Measurements from ENCODE around the gene ZNF579. TPM values are rescaled to one million over a fixed set of nuclear protein-coding genes. Genes with fewer than 3 reads are reported as not detected.

Gene ZNF579
- total RNA-seq, 1 experiment from 2014 or later, result 19.9 TPM

DNA sequence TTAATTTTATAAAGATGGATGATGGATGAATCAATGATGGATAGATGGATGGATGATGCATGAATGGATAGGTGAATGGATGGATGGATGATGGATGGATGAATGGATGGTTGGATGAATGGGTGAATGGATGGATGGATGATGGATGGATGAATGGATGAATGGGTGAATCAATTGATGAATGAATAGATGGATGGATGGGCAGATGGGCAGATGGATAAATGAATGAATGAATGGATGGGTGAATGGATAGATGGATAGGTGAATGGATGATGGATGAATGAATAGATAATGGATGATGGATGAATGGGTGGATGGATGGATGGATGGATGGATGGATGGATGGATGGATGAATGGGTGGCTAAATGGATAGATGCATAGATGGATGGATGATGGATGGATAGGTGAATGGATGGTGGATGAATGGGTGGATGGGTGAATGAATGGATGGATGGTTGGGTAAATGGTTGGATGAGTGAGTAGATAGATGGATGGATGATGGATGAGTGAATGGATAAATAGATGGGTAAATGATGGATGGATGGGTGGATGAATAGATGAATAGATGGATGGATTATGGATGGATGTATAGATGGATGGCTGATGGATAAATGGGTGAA lies 12.8 kb downstream of the ZNF579 start:
- Histone ChIP-seq H3K27me3 (ENCODE audit: insufficient read depth, low read length) (no peaks in the 10 kb centered on the region; the same call in 1 of the 2 replicates), H4K5ac (ENCODE audit: insufficient read length, low read depth, low read length) (no peak overlapping the region), H3T11ph (ENCODE audit: low read length) (no peak overlapping the region), H2AK5ac (ENCODE audit: insufficient read length, low read length) (no peak overlapping the region), H3K4me1 (ENCODE audit: insufficient read depth, low read length) (no peaks in the 10 kb centered on the region), H2BK20ac (ENCODE audit: low read depth, low read length, poor library complexity, severe bottlenecking) (no peak overlapping the region), H3K4ac (ENCODE audit: low read depth, low read length) (no peak overlapping the region), H2BK12ac (ENCODE audit: insufficient read length, low read depth, low read length) (no peak overlapping the region), H3K23ac (ENCODE audit: insufficient read length, low read depth, low read length) (no peak overlapping the region), H2BK120ac (ENCODE audit: low read depth, low read length, poor library complexity, severe bottlenecking) (no peak overlapping the region), H2BK15ac (ENCODE audit: low read depth, low read length) (no peak overlapping the region), H3K9me3 (ENCODE audit: control insufficient read depth, low read depth, low read length) (no peaks in the 10 kb centered on the region), H3K79me2 (ENCODE audit: insufficient read depth, low read length) (no peaks in the 10 kb centered on the region), H4K91ac (ENCODE audit: insufficient read length, low read depth, low read length) (no peak overlapping the region), H3K9ac (ENCODE audit: extremely low read depth, insufficient read length, low read length) (no peak overlapping the region), H2BK5ac (ENCODE audit: insufficient read length, low read length) (no peak overlapping the region), H3K23me2 (ENCODE audit: insufficient read length, low read depth, low read length, poor library complexity, severe bottlenecking) (no peaks in the 10 kb centered on the region), H4K20me1 (ENCODE audit: control insufficient read depth, insufficient read depth, insufficient read length) (no peaks in the 10 kb centered on the region), H3K27ac (ENCODE audit: insufficient read length, low read depth, low read length) (no peak overlapping the region), H3K18ac (ENCODE audit: insufficient read length, low read depth, low read length) (no peak overlapping the region), H2AFZ (ENCODE audit: low read length) (no peak overlapping the region), H3K4me2 (ENCODE audit: insufficient read depth, insufficient read length, low read length) (no peak overlapping the region), H4K8ac (replicated peaks; ENCODE audit: insufficient read length, low read depth, low read length) (no peak overlapping the region), H3K79me1 (ENCODE audit: insufficient read depth, low read depth, low read length, poor library complexity, severe bottlenecking) (no peaks in the 10 kb centered on the region), H3K56ac (ENCODE audit: insufficient read length, low read depth, low read length) (no peak overlapping the region), H3K14ac (ENCODE audit: insufficient read depth, low read length) (no peak overlapping the region)
- H3K27me3 Mint-ChIP-seq (ENCODE audit: low read depth), result peaks cover 16% of the 10 kb centered on the region
- H3K4me3 Mint-ChIP-seq, result no peak overlapping the region
- H3K27ac Mint-ChIP-seq, result no peak overlapping the region
- TF ChIP-seq, protein P1, sequence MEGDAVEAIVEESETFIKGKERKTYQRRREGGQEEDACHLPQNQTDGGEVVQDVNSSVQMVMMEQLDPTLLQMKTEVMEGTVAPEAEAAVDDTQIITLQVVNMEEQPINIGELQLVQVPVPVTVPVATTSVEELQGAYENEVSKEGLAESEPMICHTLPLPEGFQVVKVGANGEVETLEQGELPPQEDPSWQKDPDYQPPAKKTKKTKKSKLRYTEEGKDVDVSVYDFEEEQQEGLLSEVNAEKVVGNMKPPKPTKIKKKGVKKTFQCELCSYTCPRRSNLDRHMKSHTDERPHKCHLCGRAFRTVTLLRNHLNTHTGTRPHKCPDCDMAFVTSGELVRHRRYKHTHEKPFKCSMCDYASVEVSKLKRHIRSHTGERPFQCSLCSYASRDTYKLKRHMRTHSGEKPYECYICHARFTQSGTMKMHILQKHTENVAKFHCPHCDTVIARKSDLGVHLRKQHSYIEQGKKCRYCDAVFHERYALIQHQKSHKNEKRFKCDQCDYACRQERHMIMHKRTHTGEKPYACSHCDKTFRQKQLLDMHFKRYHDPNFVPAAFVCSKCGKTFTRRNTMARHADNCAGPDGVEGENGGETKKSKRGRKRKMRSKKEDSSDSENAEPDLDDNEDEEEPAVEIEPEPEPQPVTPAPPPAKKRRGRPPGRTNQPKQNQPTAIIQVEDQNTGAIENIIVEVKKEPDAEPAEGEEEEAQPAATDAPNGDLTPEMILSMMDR (conservative IDR thresholded peaks at IDR 0.05), result no peak
- peaks cover 0 to 8% of the 10 kb centered on the region in 2 experiments; a peak in 2 of 4 replicates for H3K4me1 Mint-ChIP-seq
- H3K36me3 Mint-ChIP-seq (ENCODE audit: insufficient read depth in 1 of 3, low read depth in 3 of 3), result no peaks in the 10 kb centered on the region
- peaks cover 0 to 2% of the 10 kb centered on the region in 2 experiments; a peak in 2 of 5 replicates for H3K9me3 Mint-ChIP-seq
- no peak for DNase-seq

Measured in H9 (cell line).